GM18507 (cell line): ENCODE measurements around the gene AMBRA1.

Experiments used
- DNase-seq: peaks from one replicate; pipeline ENCODE4 v3.0.0; 2011; ENCODE audit warnings: low read depth; ENCODE audit not compliant: insufficient read length; ENCODE audit errors: extremely low spot score
- FAIRE-seq: peaks from 2 replicates; lab custom pipeline; 2011; peaks lifted over from hg19 to GRCh38; lab: Jason Lieb, UNC

Gene AMBRA1

GRCh38 chr11:46617134-46617971 lies 23.5 kb upstream of the AMBRA1 start, which contains the start of the genes ATG13 and HARBI1:
Gene ATG13, plus strand, starts transcription at chr11:46617553. Its CDS starts 26,739 bp downstream, at chr11:46644292.
Gene HARBI1, minus strand, starts transcription at chr11:46617227. Its CDS starts 990 bp downstream, at chr11:46616237.
- FAIRE-seq (peak; percentile 79), DNase-seq (peak; percentile 87)

GRCh38 chr11:46616551-46617133 lies 22.8 kb upstream of the AMBRA1 start:
- FAIRE-seq: no peak
- no peak for DNase-seq

GRCh38 chr11:46615756-46616155 lies 21.9 kb upstream of the AMBRA1 start:
- DNase-seq (no peak), FAIRE-seq (no peak)

GRCh38 chr11:46612326-46612725 lies 18.5 kb upstream of the AMBRA1 start:
- no peak for FAIRE-seq
- DNase-seq: no peak

GRCh38 chr11:46611526-46612304 lies 17.9 kb upstream of the AMBRA1 start:
- FAIRE-seq: no peak
- no peak for DNase-seq

- no peak for FAIRE-seq
- DNase-seq: no peak
Measured at GRCh38 chr11:46609386-46609785, 15.6 kb upstream of the AMBRA1 start.

- FAIRE-seq: no peak
- DNase-seq: no peak
Measured at GRCh38 chr11:46607516-46607915, 13.7 kb upstream of the AMBRA1 start.

GRCh38 chr11:46604796-46605195 lies 11.0 kb upstream of the AMBRA1 start:
- FAIRE-seq (no peak), DNase-seq (no peak)

- FAIRE-seq (no peak), DNase-seq (peak; percentile 29)
Measured at GRCh38 chr11:46603704-46604308, 10.0 kb upstream of the AMBRA1 start.

- FAIRE-seq (no peak), DNase-seq (no peak)
Measured at GRCh38 chr11:46601129-46601528, 7.3 kb upstream of the AMBRA1 start.

GRCh38 chr11:46600194-46600960 lies 6.6 kb upstream of the AMBRA1 start:
- FAIRE-seq (no peak), DNase-seq (no peak)

- DNase-seq: no peak
- FAIRE-seq: no peak
Measured at GRCh38 chr11:46599340-46600193, 5.7 kb upstream of the AMBRA1 start.

GRCh38 chr11:46597609-46598219 lies 3.9 kb upstream of the AMBRA1 start:
- DNase-seq (no peak), FAIRE-seq (no peak)

GRCh38 chr11:46597155-46597554 lies 3.3 kb upstream of the AMBRA1 start:
- no peak for DNase-seq
- FAIRE-seq: no peak

GRCh38 chr11:46594785-46595184 lies 962 bp upstream of the AMBRA1 start:
- no peak for FAIRE-seq

GRCh38 chr11:46594374-46594700 lies 514 bp upstream of the AMBRA1 start:
- FAIRE-seq (no peak), DNase-seq (no peak)

More at GRCh38 chr11:46594785-46595184, 962 bp upstream of the AMBRA1 start:
- DNase-seq: no peak

- FAIRE-seq (no peak), DNase-seq (no peak)
Measured at GRCh38 chr11:46590740-46591605, 2.9 kb downstream of the AMBRA1 start.
